ENCODE data around the gene SSR3. TPM values are rescaled to one million over a fixed set of nuclear protein-coding genes. Genes with fewer than 3 reads are reported as not detected.

Gene SSR3
- total and polyA plus RNA-seq, 2 donors (not counting 3 experiments of a cell fraction or from before 2014, with no cell fraction given), result 155 to 355 TPM

- BruUV-seq (replicated peaks), result no TSS peak
- no peaks in the 10 kb centered on the region for H3K9me1 ChIP-seq (replicated peaks; ENCODE audit: control insufficient read depth, extremely low read depth, insufficient read depth, low read length)
- dilution Hi-C loops (cut with MboI; ENCODE audit: extremely low pct_ligation_motif_present, low sequenced_read_pairs) (no loop called here), intact Hi-C loops (cut with micrococcal nuclease) (no loop called here)
- ChIA-PET CTCF (interaction anchor here (0.6 to 4.2 kb wide), 7 partner anchors 9 to 318 kb away, joined by 3 to 19 read pairs (median 3); no protein-coding TSS in a partner anchor), POLR2A (no interaction called here)
- TF ChIP-seq JUN (IDR thresholded peaks at IDR 0.05; ENCODE audit: borderline replicate concordance, insufficient read depth, insufficient read length, low read depth) (no peak), MAX (IDR thresholded peaks at IDR 0.05; ENCODE audit: insufficient read depth, insufficient read length) (no peak), FOS (IDR thresholded peaks at IDR 0.05; ENCODE audit: borderline replicate concordance, insufficient read depth, low read length) (no peak), EZH2 (IDR thresholded peaks at IDR 0.05; ENCODE audit: borderline replicate concordance, low read depth, low read length, severe bottlenecking) (no peak), POLR2A (IDR thresholded peaks at IDR 0.05; ENCODE audit: low read depth, low read length) (no peak), MYC (IDR thresholded peaks at IDR 0.05; ENCODE audit: low read depth, low read length) (no peak), CTCF (IDR thresholded peaks at IDR 0.05; ENCODE audit: extremely low read depth in 1 of 2, insufficient read depth in 1 of 2, low read depth in 1 of 2, low read length in 2 of 2) (no peak), POLR2AphosphoS5 (IDR thresholded peaks at IDR 0.05; ENCODE audit: insufficient read depth, low read depth, low read length) (no peak), GATA2 (IDR thresholded peaks at IDR 0.05; ENCODE audit: insufficient read depth, insufficient read length, low read depth, low read length) (no peak)
- H3K9me3 ChIP-seq (replicated peaks; ENCODE audit: control insufficient read depth, insufficient read depth, low read length), result no peaks in the 10 kb centered on the region
- H3K4me1 ChIP-seq (ENCODE audit: control insufficient read depth, extremely low read depth, insufficient read depth, low read length), result peaks cover 39% of the 10 kb centered on the region
- H3K27ac ChIP-seq (ENCODE audit: insufficient read depth, low read depth, low read length), result no peak overlapping the region
- no peaks in the 10 kb centered on the region for H3K36me3 ChIP-seq (ENCODE audit: control insufficient read depth in 2 of 2, extremely low read depth in 1 of 2, insufficient read depth in 2 of 2, low read length in 2 of 2)
- no peaks in the 10 kb centered on the region for H3K27me3 ChIP-seq (ENCODE audit: control insufficient read depth in 2 of 2, insufficient read depth in 2 of 2, low read length in 2 of 2)
- no peak overlapping the region for H3K4me2 ChIP-seq (ENCODE audit: insufficient read depth, low read length)
- H2AFZ ChIP-seq (ENCODE audit: low read depth, low read length), result no peak overlapping the region
- no peak overlapping the region for H3K9ac ChIP-seq (replicated peaks; ENCODE audit: extremely low read depth, insufficient read depth, low read length)
- FAIRE-seq (no peak), DNase-seq (ENCODE audit: low read depth, low spot score) (no peak)
- H4K20me1 ChIP-seq (replicated peaks; ENCODE audit: control insufficient read depth, extremely low read depth, insufficient read depth, low read length), result no peaks in the 10 kb centered on the region
- H3K4me3 ChIP-seq (replicated peaks in 1 of 3; ENCODE audit: insufficient read depth in 1 of 3, low read depth in 1 of 3, low read length in 3 of 3), result no peak overlapping the region
- H3K79me2 ChIP-seq (ENCODE audit: control insufficient read depth, insufficient read depth, low read length), result no peaks in the 10 kb centered on the region
These were observed 62.1 kb downstream of the SSR3 start for GRCh38 chr3:156492801-156493261.
